ENCODE results near the gene GMPPA. TPM values are rescaled to one million over a fixed set of nuclear protein-coding genes. Genes with fewer than 3 reads are reported as not detected.

The GMPPA gene
- total and polyA plus RNA-seq, 9 of the 15 experiments (the other 6 are each of a cell fraction or from before 2014, with no cell fraction given), result 7.0 to 101 (median 66.7) TPM

GRCh38 chr2:219545295-219545942 lies 46.7 kb downstream of the GMPPA start:
- 61% methylated on average over 3 of the region's 3 CpGs for WGBS (ENCODE audit: insufficient coverage, low coverage, missing lambda C conversion rate)
- FAIRE-seq (no peak), DNase-seq (ENCODE audit: extremely low read depth in 1 of 4, low spot score in 3 of 4) (no peak), ATAC-seq (no peak)
- Histone ChIP-seq H3K4me3 (no peak overlapping the region), H4K20me1 (replicated peaks; ENCODE audit: control insufficient read depth, insufficient read depth, low read length) (peaks cover 9% of the 10 kb centered on the region; the same call in 1 of the 2 replicates), H3K27ac (ENCODE audit: extremely low read depth, low read depth, low read length) (no peak overlapping the region), H3K36me3 (ENCODE audit: control insufficient read depth, insufficient read depth, low read length) (peaks cover 11% of the 10 kb centered on the region; the same call in 2 of the 3 replicates), H3K79me2 (ENCODE audit: control insufficient read depth, insufficient read depth, low read length) (peaks cover 17% of the 10 kb centered on the region), H2AFZ (ENCODE audit: low read depth, low read length) (no peak overlapping the region), H3K4me2 (ENCODE audit: insufficient read depth, low read length) (no peak overlapping the region), H3K9ac (ENCODE audit: insufficient read depth in 1 of 2, low read depth in 2 of 2, low read length in 2 of 2) (no peak overlapping the region), H3K27me3 (ENCODE audit: control insufficient read depth in 2 of 2, insufficient read depth in 2 of 2, low read length in 2 of 2) (no peaks in the 10 kb centered on the region), H3K4me1 (replicated peaks in 1 of 2; ENCODE audit: control insufficient read depth in 2 of 2, insufficient read depth in 2 of 2, low read length in 2 of 2) (peaks cover 0 to 40% of the 10 kb centered on the region in 2 experiments; a peak in 3 of 5 replicates), H3K9me3 (replicated peaks; ENCODE audit: control insufficient read depth, insufficient read depth, low read depth, low read length) (no peaks in the 10 kb centered on the region), H3K9me1 (ENCODE audit: control insufficient read depth, insufficient read depth, low read length) (no peaks in the 10 kb centered on the region)
- TF ChIP-seq XRCC4 (IDR thresholded peaks at IDR 0.05; ENCODE audit: extremely low read depth, insufficient read depth, insufficient read length) (no peak), ZNF707 (CRISPR knock-in tag; conservative IDR thresholded peaks at IDR 0.05) (no peak), NCOA1 (IDR thresholded peaks at IDR 0.05; ENCODE audit: low read depth) (no peak), ZNF3 (CRISPR knock-in tag; IDR thresholded peaks at IDR 0.05) (no peak), ZNF79 (CRISPR knock-in tag; IDR thresholded peaks at IDR 0.05; ENCODE audit: low read depth) (no peak), ZNF583 (CRISPR knock-in tag; IDR thresholded peaks at IDR 0.05) (no peak), STAT5A (IDR thresholded peaks at IDR 0.05; ENCODE audit: borderline replicate concordance, low read length) (no peak), E2F8 (IDR thresholded peaks at IDR 0.05; ENCODE audit: low read depth, partially characterized antibody) (no peak), SMARCA5 (IDR thresholded peaks at IDR 0.05) (no peak), HNRNPLL (IDR thresholded peaks at IDR 0.05; ENCODE audit: low read depth, low read length, poor library complexity, severe bottlenecking) (no peak), DMBX1 (CRISPR knock-in tag; IDR thresholded peaks at IDR 0.05; ENCODE audit: borderline replicate concordance) (no peak), FOXK1 (CRISPR knock-in tag; IDR thresholded peaks at IDR 0.05; ENCODE audit: borderline replicate concordance) (no peak), ZNF668 (CRISPR knock-in tag; IDR thresholded peaks at IDR 0.05) (no peak), ELK1 (CRISPR knock-in tag; IDR thresholded peaks at IDR 0.05) (no peak), ZZZ3 (IDR thresholded peaks at IDR 0.05) (no peak)
- in situ Hi-C loops (cut with MboI) (loop anchor here (10.0 kb wide), 1 partner anchor 149 kb away; no protein-coding TSS in a partner anchor), intact Hi-C loops (cut with micrococcal nuclease) (loop anchor here (2.0 kb wide), 1 partner anchor 25 kb away; the partner anchor contains the start of gene OBSL1)
- ChIA-PET POLR2A (interaction anchor here (0.9 kb wide), 1 partner anchor 142 kb away, joined by 4 read pairs; no protein-coding TSS in a partner anchor), CTCF (ENCODE audit: low intra/inter-chr PET ratio) (no interaction called here)
- no TSS peak for BruUV-seq (replicated peaks)

All from K562 (cell line).